Stomach (tissue), 19 donors: ENCODE results near the gene PSTPIP1. TPM values are rescaled to one million over a fixed set of nuclear protein-coding genes. Genes with fewer than 3 reads are reported as not detected.

Experiments
- DNase-seq, 2 donors: peaks; one replicate each; pipeline versions ENCODE4 v3.0.0 to v3.0.0-alpha.2; 2013 to 2019
- H3K27ac ChIP-seq, 5 donors: fragments of 200-600 bp in 4 of 5; sonication (generic) in 4 of 5; one replicate each; pipeline ENCODE4 v1.5.1; 2013 to 2019; ENCODE audit warnings: mild to moderate bottlenecking in 1 of 5, moderate library complexity in 1 of 5
- H3K27me3 ChIP-seq, 3 donors: fragments of 200-600 bp; sonication (generic); one replicate each; pipeline ENCODE4 v1.5.1; 2017 to 2019; ENCODE audit warnings: mixed run types in 1 of 3
- H3K36me3 ChIP-seq, 4 donors: fragments of 200-600 bp; sonication (generic); 1 replicate in 3 of 4; 2 replicates in 1 of 4; pipeline ENCODE4 v1.5.1; 2016 to 2019
- H3K4me1 ChIP-seq, 4 donors: fragments of 200-600 bp; sonication (generic); one replicate each; pipeline ENCODE4 v1.5.1; 2016 to 2019
- H3K4me3 ChIP-seq, 4 donors: fragments of 200-600 bp; sonication (generic) in 3 of 4; one replicate each; pipeline ENCODE4 v1.5.1; 2016 to 2019; ENCODE audit warnings: mild to moderate bottlenecking in 1 of 4
- H3K9me3 ChIP-seq, 4 donors: fragments of 200-600 bp; sonication (generic); one replicate each; pipeline ENCODE4 v1.5.1; 2016 to 2019
- EP300 ChIP-seq: sonication (generic); formaldehyde crosslinking; IDR thresholded peaks from one replicate; pipeline ENCODE4 v1.6.1; 2017; ENCODE audit warnings: antibody characterized with exemption
- POLR2A ChIP-seq, 4 donors: fragments of 450-650 bp; IDR thresholded peaks; one replicate each; pipeline ENCODE4 v1.6.1; 2016; ENCODE audit warnings: antibody characterized with exemption in 4 of 4, control low read depth in 2 of 4, mild to moderate bottlenecking in 1 of 4, moderate library complexity in 1 of 4
- POLR2AphosphoS5 ChIP-seq, 3 donors: sonication (generic); formaldehyde crosslinking; IDR thresholded peaks; one replicate each; pipeline ENCODE4 v1.6.1; 2016; ENCODE audit warnings: antibody characterized with exemption in 3 of 3
- WGBS, 5 donors: extraction: QIAGEN DNeasy Blood & Tissue Kit in 3 of 5; methylation state at CpG; one replicate each; pipeline versions ENCODE4 v1.1.5 to v1.1.7; 2013 to 2018; 5-methylcytosine and 5-hydroxymethylcytosine counted together
- intact Hi-C: fragments of 100-400 bp; cut with DNase I; formaldehyde crosslinking; loops from one replicate; pipeline ENCODE4 v1.15.1; 2023; ENCODE audit warnings: low total_unique reads
- long read RNA-seq, 10 donors: transcript quantifications; one replicate each; lab custom pipeline, GENCODE V29; 2026
- polyA plus RNA-seq, 3 donors: library from polyadenylated mRNA; stranded (reverse); fragments of 200-250 nt; gene quantifications; one replicate each; pipeline ENCODE4 v1.2.3, GENCODE V29; 2013
- total RNA-seq, 5 donors: library from RNA; depleted of rRNA; stranded (reverse); fragments of >200 nt; gene quantifications; one replicate each; pipeline versions ENCODE4 v1.1.0 to v1.2.3, GENCODE V29; 2014 to 2016
- TF ChIP-seq, protein P1 (sequence below), 7 experiments: fragments of 450-650 bp in 4 of 7; fragments of 200-600 bp in 3 of 7; sonication (generic) in 3 of 7; IDR thresholded peaks; one replicate each; pipeline ENCODE4 v1.5.1; 2016 to 2019; ENCODE audit warnings: antibody characterized with exemption in 7 of 7, control low read depth in 2 of 7, mild to moderate bottlenecking in 1 of 7
- donor health status: healthy with polysubstance abuse.
- donor health status: Bipolar disorder and iron deficiency.
- donor health status: healthy.

PSTPIP1 gene
- total RNA-seq: 10 to 100 TPM in 3 of 5 donors, 1 to 10 TPM in 1, under 1 TPM in 1; 0.29 to 75.4 (median 10.1) TPM
- polyA plus RNA-seq: 1 to 10 TPM; 3.1 to 6.6 (median 4.2) TPM
- long read RNA-seq, donor 1: 0 reads
- long read RNA-seq, donor 2: 0 reads
- long read RNA-seq, donor 3: 0 reads
- long read RNA-seq, donor 4: 0 reads
- long read RNA-seq, donor 5, partial matches to known transcripts: 32 of 213 reads
- long read RNA-seq, donor 5, other reads (novel, unspliced or antisense): 180 of 213 reads
- long read RNA-seq, donor 6: 0 reads
- long read RNA-seq, donor 7: 0 reads
- long read RNA-seq, donor 8: 0 reads
- long read RNA-seq, donor 9: 0 reads
- long read RNA-seq, donor 10: 0 reads

DNA sequence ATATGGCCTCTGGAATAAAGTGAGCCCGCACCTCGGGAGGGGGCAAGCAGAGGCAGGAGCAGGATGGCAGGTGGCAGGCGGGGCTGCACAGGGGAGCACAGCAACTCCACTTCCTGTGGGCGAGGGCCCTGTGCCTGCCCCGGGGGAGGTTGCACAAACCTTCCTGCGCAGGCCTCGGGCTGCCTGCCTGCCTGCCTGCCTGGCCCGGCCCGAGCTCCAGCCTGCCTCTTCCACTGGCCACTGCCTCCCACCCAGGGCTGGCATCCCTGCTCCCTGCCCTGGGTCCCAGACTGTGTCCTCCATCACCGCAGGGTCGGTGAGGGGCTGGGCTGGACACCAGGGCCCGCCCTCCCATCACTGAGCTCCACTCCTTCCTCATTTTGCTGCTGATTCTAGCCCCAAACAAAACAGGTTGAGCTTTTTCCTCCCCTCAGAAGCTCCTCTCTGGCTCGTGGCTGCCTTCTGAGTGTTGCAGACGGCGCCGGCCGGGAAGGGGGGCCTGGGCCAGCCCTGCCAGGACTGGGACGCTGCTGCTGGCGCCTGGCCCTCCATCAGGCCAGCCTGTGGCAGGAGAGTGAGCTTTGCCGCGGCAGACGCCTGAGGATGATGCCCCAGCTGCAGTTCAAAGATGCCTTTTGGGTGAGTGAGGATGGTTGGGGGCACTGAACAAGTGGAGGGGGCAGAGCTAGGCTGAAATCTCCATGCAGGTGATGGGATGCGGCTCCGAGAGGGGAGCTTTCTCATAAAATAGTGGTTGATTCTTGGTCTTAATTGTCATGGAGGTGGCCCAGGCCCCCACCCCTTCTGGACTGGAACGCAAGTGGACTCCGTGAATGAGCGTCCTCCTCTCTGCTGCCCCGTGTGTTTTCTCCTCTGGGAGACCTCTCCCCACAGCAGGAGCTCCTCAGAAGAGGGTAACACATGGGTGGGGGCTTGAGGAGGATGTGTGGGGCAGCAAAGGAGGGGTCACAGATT, at the start of gene PSTPIP1:
TSS of gene PSTPIP1 (plus strand) at position 156 of the 975 bp plus-strand sequence. CDS start at position 604, 448 bp downstream.
- Histone ChIP-seq H3K36me3 (no peaks in the 10 kb centered on the region), H3K4me1 (peaks cover 8 to 77% (median 11%) of the 10 kb centered on the region in 4 donors), H3K4me3 (peak within 1 kb of the TSS; percentile 20 to 42 (median 37)), H3K27me3 (no peaks in the 10 kb centered on the region), H3K9me3 (no peaks in the 10 kb centered on the region), H3K27ac (peak within 1 kb of the TSS; percentile 12 to 81 (median 63))
- intact Hi-C loops: no loop called here
- TF ChIP-seq POLR2AphosphoS5 (IDR thresholded peaks at IDR 0.05) (peak in 1 of 3 donors; percentile 31), POLR2A (IDR thresholded peaks at IDR 0.05) (no peak), EP300 (no peak)
- TF ChIP-seq, protein P1, sequence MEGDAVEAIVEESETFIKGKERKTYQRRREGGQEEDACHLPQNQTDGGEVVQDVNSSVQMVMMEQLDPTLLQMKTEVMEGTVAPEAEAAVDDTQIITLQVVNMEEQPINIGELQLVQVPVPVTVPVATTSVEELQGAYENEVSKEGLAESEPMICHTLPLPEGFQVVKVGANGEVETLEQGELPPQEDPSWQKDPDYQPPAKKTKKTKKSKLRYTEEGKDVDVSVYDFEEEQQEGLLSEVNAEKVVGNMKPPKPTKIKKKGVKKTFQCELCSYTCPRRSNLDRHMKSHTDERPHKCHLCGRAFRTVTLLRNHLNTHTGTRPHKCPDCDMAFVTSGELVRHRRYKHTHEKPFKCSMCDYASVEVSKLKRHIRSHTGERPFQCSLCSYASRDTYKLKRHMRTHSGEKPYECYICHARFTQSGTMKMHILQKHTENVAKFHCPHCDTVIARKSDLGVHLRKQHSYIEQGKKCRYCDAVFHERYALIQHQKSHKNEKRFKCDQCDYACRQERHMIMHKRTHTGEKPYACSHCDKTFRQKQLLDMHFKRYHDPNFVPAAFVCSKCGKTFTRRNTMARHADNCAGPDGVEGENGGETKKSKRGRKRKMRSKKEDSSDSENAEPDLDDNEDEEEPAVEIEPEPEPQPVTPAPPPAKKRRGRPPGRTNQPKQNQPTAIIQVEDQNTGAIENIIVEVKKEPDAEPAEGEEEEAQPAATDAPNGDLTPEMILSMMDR (IDR thresholded peaks at IDR 0.05): no peak
- WGBS, 5 donors: 47 to 64% (median 54%) methylated on average over 21 to 28 of the region's 28 CpGs
- DNase-seq: peak; percentile 43 to 66

DNA sequence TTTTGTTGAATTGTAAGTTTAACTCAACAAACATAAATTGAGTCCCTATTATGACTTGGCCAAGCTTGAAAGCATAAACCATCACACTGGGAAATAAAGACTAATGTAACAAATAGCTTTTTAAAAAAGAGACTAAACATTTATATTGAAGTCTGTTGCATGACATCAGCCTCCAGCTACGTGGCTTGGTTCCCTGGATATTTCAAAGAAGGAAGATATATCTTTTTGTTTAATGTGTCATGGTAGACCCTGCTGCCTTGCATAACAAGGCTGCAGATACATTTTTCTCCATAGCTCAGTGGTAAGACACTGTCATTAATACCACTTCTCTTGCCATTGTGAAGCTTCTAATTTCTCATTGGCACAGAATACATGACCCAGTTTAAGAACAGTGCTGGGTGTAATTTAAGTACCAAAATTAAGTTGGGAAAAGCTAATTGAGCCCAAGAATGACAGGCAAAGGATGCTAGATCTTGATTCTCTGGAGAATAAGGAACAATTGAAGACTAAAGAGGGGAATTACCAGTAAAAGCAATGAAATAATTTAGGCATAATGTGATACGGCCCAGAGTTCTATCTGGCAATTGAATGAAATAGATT, 49.3 kb upstream of the PSTPIP1 start:
- no peaks in the 10 kb centered on the region for H3K9me3 ChIP-seq
- H3K27me3 ChIP-seq: no peaks in the 10 kb centered on the region
- no peak overlapping the region for H3K27ac ChIP-seq
- H3K4me3 ChIP-seq: no peak overlapping the region
- no peak for TF ChIP-seq POLR2A (IDR thresholded peaks at IDR 0.05)
- TF ChIP-seq POLR2AphosphoS5 (IDR thresholded peaks at IDR 0.05): no peak
- TF ChIP-seq EP300: no peak
- peak in 1 of 2 donors; percentile 53 for DNase-seq
- H3K4me1 ChIP-seq: peaks cover 0 to 7% (median 0%) of the 10 kb centered on the region in 4 donors
- H3K36me3 ChIP-seq: peaks cover 15 to 51% (median 49%) of the 10 kb centered on the region in 4 donors
- 69 to 86% (median 80%) methylated on average over 2 of the region's 2 CpGs for WGBS, 5 donors
- intact Hi-C loops: no loop called here

DNA sequence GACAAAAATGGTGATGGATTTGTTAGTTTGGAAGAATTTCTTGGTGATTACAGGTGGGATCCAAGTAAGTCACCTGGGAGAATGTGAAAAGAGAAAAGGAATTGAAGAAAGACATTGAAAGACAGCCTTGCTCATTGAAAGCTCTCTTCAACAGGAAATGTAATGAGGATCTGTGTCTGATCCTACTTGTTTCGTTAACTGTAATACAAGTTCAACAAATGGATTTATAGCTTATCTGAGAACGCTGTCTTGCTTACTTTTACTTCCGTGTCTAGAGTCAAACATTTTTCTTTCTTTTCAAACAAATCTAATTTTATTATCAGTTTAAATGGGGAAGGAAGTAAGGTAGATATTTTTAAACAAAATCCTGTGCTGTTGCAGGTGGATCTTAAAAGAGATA, 47.5 kb upstream of the PSTPIP1 start:
- 36 to 58% (median 43%) methylated on average over 3 of the region's 3 CpGs for WGBS, 5 donors
- TF ChIP-seq EP300: no peak
- TF ChIP-seq POLR2A (IDR thresholded peaks at IDR 0.05): no peak
- TF ChIP-seq, protein P1 (IDR thresholded peaks at IDR 0.05): no peak
- no peak for TF ChIP-seq POLR2AphosphoS5 (IDR thresholded peaks at IDR 0.05)
- peaks cover 15 to 59% (median 55%) of the 10 kb centered on the region in 4 donors for H3K36me3 ChIP-seq
- no peaks in the 10 kb centered on the region for H3K27me3 ChIP-seq
- H3K4me1 ChIP-seq: peaks cover 0 to 7% (median 0%) of the 10 kb centered on the region in 4 donors
- no peaks in the 10 kb centered on the region for H3K9me3 ChIP-seq
- no peak for DNase-seq
- intact Hi-C loops: no loop called here
- H3K4me3 ChIP-seq: no peak overlapping the region
- no peak overlapping the region for H3K27ac ChIP-seq

DNA sequence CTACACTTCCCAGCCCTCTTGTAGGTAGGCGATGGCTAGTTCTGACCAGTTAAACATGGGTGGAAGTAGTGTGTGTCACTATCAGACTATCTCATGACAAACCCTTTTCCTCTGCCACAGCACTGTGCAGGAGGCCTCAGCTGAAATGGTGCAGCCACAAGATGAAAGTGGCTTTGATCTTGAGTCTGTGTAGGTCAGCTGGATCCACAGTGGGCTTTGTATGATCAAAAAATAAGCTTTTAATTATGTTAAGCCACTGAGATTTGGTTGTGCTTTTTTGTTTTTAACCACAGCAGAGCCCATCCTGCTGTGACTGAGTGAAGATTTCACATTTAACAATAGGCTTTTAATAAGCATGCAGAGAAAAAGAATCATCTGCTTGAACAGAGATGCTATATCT, 43.7 kb upstream of the PSTPIP1 start:
- Histone ChIP-seq H3K4me1 (no peaks in the 10 kb centered on the region), H3K4me3 (no peak overlapping the region), H3K9me3 (no peaks in the 10 kb centered on the region), H3K27ac (no peak overlapping the region), H3K27me3 (no peaks in the 10 kb centered on the region), H3K36me3 (peaks cover 0 to 39% (median 35%) of the 10 kb centered on the region in 4 donors)
- no peak for DNase-seq
- TF ChIP-seq POLR2A (IDR thresholded peaks at IDR 0.05) (no peak), POLR2AphosphoS5 (IDR thresholded peaks at IDR 0.05) (no peak), EP300 (no peak)
- TF ChIP-seq, protein P1 (IDR thresholded peaks at IDR 0.05): no peak
- 86 to 100% (median 90%) methylated on average over 1 of the region's 1 CpG for WGBS, 5 donors
- intact Hi-C loops: no loop called here
